GM18517 (cell line): ENCODE results near the gene PHKB.

Experiments used
- ATAC-seq: cut with Tn5 transposase; IDR thresholded peaks from one replicate; pipeline ENCODE4 v1.9.1; 2021; ENCODE audit warnings: mild to moderate bottlenecking, moderate library complexity; ENCODE audit not compliant: unreplicated experiment

Gene PHKB

GRCh38 chr16:47721006-47721637, 260.0 kb downstream of the PHKB start:
- ATAC-seq, result no peak

GRCh38 chr16:47722046-47722445, 260.9 kb downstream of the PHKB start:
- ATAC-seq, result no peak

DNA sequence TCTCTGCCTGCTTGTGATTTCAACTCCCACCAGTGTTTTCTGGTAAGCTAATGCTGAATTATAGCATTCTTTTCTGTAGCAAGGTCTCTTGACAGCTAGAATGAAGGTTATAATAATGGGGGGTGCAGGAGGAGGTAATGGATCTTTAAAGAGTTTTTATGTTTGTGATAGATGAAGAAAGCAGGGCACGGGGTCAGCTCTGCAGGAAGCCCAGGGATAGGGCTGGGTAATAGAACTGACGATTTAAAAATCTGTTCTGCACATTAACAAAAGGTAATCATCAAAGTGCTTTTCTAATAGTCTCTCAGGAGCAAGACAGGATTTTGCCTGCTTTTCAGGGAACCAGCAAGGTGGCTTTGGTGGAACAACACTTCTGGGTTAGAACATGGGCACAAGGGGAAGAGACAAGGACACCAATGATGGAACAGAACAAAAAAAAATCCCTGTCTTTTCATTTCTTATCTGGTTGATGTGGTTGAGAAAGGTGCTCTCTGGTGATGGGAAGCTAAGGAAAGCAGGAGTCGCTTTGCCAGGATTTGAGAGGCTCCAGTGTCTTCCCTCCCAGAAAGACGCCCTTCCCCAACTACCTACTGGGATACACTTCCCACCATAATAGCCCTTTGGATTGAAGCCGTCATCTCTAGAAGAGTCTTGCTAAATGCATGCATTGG, 263.1 kb downstream of the PHKB start:
- no peak for ATAC-seq

DNA sequence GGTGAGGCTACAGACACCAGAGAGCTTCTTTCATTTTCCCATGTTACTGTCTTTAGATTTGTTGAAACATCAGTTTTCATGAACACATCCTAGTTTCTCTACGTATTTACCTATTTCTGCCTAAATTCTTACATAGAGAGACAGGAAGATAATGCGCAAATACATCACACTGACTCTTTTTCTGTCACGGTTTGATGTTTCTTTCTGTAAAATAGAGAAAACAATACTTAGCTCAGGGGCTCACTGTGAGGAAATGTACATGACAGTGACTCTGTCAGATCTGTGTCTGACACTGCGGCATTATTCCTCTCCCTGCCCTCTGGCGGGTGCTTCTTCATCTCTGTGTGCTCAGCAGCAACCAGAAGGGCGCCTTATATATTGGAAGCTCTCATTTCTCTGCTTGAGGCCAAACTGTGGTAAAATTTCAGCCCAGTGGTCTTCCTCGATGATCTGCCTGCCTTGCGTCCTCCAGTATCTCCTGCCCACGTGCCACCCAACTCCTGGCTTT, 264.1 kb downstream of the PHKB start:
- ATAC-seq, result no peak

DNA sequence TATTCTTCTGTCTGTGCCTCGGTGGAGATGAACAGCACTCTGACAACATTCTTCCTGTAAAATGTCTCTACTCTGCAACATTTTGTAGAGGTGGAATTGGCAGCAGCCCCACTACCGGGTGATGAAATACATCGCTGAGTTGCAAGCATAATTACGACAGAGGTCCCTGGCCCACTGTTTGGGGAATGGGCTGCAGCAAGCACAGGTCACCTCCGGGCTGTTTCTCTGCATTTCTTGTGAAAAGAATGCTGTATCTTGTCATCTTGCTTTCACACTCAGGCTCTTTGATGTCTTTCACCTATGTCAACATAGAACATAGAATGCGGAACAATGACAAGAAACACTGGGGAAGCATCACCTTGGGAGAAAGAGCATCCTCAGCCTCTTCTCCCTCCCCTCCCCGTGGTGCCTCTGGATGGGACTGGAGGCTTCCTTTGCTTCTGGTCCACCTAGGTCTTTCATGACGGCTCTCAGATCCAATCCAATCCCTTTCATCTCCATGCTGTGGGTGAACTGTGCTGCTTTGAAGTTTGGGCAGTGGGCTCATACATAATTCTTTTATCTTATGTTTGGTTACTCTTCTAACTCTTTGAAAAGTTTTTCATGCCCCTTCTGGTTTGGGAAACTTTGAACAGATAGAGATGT, 265.0 kb downstream of the PHKB start:
- no peak for ATAC-seq

DNA sequence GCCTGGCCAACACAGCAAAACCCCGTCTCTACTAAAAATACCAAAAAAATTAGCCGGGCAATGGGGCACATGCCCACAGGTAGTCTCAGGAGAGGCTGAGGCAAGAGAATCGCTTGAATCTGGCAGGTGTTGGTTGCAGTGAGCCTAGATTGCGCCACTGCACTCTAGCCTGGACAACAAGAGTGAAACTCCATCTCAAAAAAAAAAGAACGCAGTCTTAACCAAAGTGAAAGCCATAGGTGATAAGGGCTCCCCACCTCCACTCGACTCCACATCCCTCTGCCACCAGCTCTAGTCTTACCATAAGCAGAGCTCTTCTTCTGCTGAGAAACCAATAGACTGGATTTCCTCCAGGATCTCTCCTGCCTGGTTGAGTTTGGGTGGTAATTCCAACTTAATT, 266.0 kb downstream of the PHKB start:
- ATAC-seq, result no peak

DNA sequence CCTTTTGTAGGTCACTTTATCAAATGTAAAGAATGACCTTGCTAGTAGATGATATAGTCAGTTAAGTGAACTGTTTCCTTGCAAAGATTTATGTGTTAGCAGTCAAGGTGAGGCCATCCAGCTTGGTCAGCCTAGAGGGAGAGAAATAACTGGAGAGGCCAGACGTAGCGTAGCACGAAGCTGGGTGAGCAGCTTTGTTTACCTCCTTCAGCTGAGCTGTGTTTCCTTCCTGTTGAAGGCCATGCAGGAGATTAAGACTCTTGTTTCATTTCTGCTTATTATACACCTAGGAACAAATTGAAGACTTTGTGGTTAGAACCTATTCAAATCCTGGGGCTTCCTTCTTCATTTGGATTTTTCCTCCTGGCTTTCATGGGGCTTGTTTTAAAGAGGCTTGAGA, 267.1 kb downstream of the PHKB start:
- no peak for ATAC-seq

DNA sequence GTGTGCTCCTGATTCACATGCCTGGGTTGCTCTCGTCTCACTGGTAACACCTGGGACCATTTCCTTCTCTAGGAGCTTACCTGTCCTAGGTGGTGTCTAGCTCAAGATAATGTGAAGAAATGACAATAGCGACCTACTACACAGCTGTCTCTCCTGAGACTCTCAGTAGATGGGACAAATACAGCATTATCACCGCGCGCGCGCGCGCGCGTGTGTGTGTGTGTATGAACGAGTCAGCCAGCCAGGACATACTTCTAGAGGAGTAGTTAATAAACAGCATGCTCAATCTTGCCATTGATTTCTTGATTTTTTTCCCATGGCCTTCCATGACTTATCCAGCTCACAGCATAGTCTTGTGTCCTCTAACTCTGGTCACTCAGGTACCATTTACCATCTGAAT, 268.6 kb downstream of the PHKB start:
- no peak for ATAC-seq

DNA sequence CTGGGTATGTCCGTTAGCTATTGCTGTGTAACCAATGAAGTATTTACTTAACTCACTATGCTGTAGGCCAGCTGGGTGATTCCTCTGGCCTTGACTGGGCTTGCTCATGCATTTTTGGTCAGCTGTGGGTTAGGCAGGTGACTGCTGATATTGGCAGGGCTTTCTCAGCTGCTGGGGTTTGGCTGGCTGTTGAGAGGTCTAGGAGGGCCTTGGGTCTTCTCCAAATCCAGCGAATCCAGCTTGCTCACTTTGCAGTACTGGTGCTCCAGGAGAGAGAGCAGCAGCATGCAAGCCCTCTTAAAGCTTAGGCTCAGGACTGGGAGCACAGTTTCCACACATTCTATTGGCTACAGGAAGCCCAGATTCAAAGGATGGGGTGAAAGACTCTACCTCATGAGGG, 270.1 kb downstream of the PHKB start:
- ATAC-seq, result no peak

- ATAC-seq, result no peak
Observed at GRCh38 chr16:47732122-47732521, 271.0 kb downstream of the PHKB start.

DNA sequence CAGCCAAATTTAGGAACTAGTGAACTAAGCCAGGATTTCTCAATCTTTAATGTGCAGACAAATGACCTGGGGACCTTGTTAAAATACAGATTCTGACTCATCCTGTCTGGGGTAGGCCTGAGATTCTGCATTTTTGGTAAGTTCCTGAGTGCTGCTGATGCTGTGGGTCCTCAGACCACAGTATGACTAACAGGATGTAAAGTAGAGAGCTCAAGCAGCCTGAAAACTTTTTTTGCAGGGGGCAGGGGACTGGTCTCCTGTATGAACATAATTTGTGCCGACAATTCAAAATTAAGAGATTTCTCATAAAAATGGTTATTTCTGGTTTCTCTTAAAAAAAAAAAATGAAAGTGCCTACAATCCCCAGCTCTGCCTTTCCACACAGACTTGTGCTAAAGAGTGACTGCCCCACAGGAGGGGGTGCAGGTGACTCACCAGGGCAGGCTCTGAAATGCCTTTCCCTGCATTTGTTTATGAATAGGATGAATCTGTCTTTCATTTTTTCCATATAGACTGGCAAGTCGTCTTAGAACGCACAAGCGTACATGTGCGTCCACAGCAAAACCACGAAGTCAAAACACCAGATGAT, 271.5 kb downstream of the PHKB start:
- ATAC-seq, result no peak

- no peak for ATAC-seq
Observed at GRCh38 chr16:47734081-47734857, 273.1 kb downstream of the PHKB start.

GRCh38 chr16:47734987-47735594, 274.0 kb downstream of the PHKB start:
- no peak for ATAC-seq

DNA sequence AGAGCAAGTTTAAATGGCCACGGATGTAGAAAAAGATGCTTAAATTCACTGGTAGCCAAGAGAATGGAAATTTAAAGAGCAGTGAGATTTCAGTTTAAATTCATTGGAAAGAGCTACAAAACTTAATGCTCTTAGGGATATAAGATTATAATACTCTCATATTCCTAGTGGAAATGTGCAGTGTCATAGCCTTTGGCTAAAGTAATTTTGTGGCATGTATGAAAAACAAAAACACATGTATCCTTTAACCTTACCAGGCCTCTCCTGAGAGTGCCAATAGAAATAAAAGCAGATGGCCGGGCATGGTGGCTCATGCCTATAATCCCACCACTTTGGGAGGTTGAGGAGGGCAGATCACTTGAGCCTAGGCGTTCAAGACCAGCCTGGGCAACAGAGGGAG, 289.2 kb downstream of the PHKB start:
- no peak for ATAC-seq
